WTC11 (cell line): ENCODE measurements around the gene NOL4L. TPM values are rescaled to one million over a fixed set of nuclear protein-coding genes. Genes with fewer than 3 reads are reported as not detected.
A peak's percentile ranks its signal among the peaks of the same experiment; 100 is the strongest.
"Not testable (repeated sequence)": the region's sequence is repeated elsewhere in the genome, so short reads cannot be mapped to it uniquely, and the experiment has no call there.

Experiments used
- ATAC-seq: fragments of 200-7000 bp; cut with Tn5 transposase; 2 replicates; pipeline ENCODE4 v1.10.0; 2021; ENCODE audit warnings: mild to moderate bottlenecking, moderate library complexity
- CTCF ChIA-PET: fragments of 300-600 bp; sonication (Branson Sonifier 250); formaldehyde crosslinking; loops from one replicate; lab custom pipeline; 2021; ENCODE audit warnings: antibody characterized with exemption; lab: Charles Lee
- POLR2A ChIA-PET: fragments of 350-600 bp; sonication (Branson Sonifier 250); formaldehyde crosslinking; loops from one replicate; lab custom pipeline; 2021; ENCODE audit warnings: antibody characterized with exemption; lab: Charles Lee
- DNase-seq: peaks from one replicate; pipeline ENCODE4 v3.0.0; 2021; ENCODE audit warnings: low spot score
- H3K27ac Mint-ChIP-seq: 2 replicates; pipeline ENCODE4 v1.8.0; 2021; ENCODE audit warnings: mixed read lengths
- H3K27me3 Mint-ChIP-seq: 2 replicates; pipeline ENCODE4 v1.8.0; 2021; ENCODE audit warnings: low read depth, mild to moderate bottlenecking, moderate library complexity, mixed read lengths
- H3K36me3 Mint-ChIP-seq: 2 replicates; pipeline ENCODE4 v1.8.0; 2021; ENCODE audit warnings: mixed read lengths
- H3K4me1 Mint-ChIP-seq: 2 replicates; pipeline ENCODE4 v1.8.0; 2022; ENCODE audit warnings: mixed read lengths
- H3K4me3 Mint-ChIP-seq: 2 replicates; pipeline ENCODE4 v1.8.0; 2021; ENCODE audit warnings: mild to moderate bottlenecking, moderate library complexity, mixed read lengths
- H3K9me3 Mint-ChIP-seq: 2 replicates; pipeline ENCODE4 v1.8.0; 2021; ENCODE audit warnings: mixed read lengths
- MYBL2 ChIP-seq: sonication (generic); formaldehyde crosslinking; IDR thresholded peaks from 2 replicates; pipeline ENCODE4 v1.8.1; 2023; ENCODE audit warnings: mild to moderate bottlenecking, moderate library complexity, missing genetic modification reagents
- NR1H2 ChIP-seq: sonication (generic); formaldehyde crosslinking; IDR thresholded peaks from 2 replicates; pipeline ENCODE4 v1.9.0; 2021; ENCODE audit warnings: mild to moderate bottlenecking, moderate library complexity, missing genetic modification reagents
- SOX15 ChIP-seq: fragments of 250-450 bp; sonication (Bioruptor Pico); IDR thresholded peaks from 2 replicates; pipeline ENCODE4 v1.9.0; 2021; ENCODE audit warnings: mild to moderate bottlenecking
- SP1 ChIP-seq: sonication (generic); formaldehyde crosslinking; conservative IDR thresholded peaks from 2 replicates; pipeline ENCODE4 v1.8.1; 2022; ENCODE audit warnings: missing genetic modification reagents
- ZNF396 ChIP-seq: fragments of 250-450 bp; sonication (Bioruptor Pico); IDR thresholded peaks from 2 replicates; pipeline ENCODE4 v1.8.0; 2021; ENCODE audit warnings: mild to moderate bottlenecking, moderate library complexity, borderline replicate concordance
- ZNF671 ChIP-seq: fragments of 250-450 bp; sonication (Bioruptor Pico); IDR thresholded peaks from 2 replicates; pipeline ENCODE4 v1.8.0; 2021; ENCODE audit warnings: mild to moderate bottlenecking
- total RNA-seq: library from RNA; stranded (reverse); gene quantifications from 3 replicates; pipeline ENCODE4 v1.2.3, GENCODE V29; 2021
- TF ChIP-seq, protein P1 (sequence below): sonication (generic); formaldehyde crosslinking; IDR thresholded peaks from 2 replicates; pipeline ENCODE4 v1.8.1; 2023; ENCODE audit warnings: mild to moderate bottlenecking, missing genetic modification reagents, moderate library complexity
- TF ChIP-seq, protein P2 (sequence below): sonication (generic); formaldehyde crosslinking; IDR thresholded peaks from 2 replicates; pipeline ENCODE4 v1.8.1; 2022; ENCODE audit warnings: missing genetic modification reagents, borderline replicate concordance
- TF ChIP-seq, protein P3 (sequence below): sonication (generic); formaldehyde crosslinking; conservative IDR thresholded peaks from 2 replicates; pipeline ENCODE4 v1.8.1; 2022; ENCODE audit warnings: mild to moderate bottlenecking, missing genetic modification reagents
- TF ChIP-seq, protein P4 (sequence below): fragments of 250-450 bp; sonication (Bioruptor Pico); IDR thresholded peaks from 2 replicates; pipeline ENCODE4 v1.8.0; 2021; ENCODE audit warnings: mild to moderate bottlenecking
- TF ChIP-seq, protein P5 (sequence below): sonication (generic); formaldehyde crosslinking; IDR thresholded peaks from 2 replicates; pipeline ENCODE4 v1.8.1; 2022; ENCODE audit warnings: mild to moderate bottlenecking, missing genetic modification reagents, moderate library complexity, borderline replicate concordance
- TF ChIP-seq, protein P6 (sequence below): sonication (generic); formaldehyde crosslinking; conservative IDR thresholded peaks from 2 replicates; pipeline ENCODE4 v1.8.1; 2023; ENCODE audit warnings: mild to moderate bottlenecking, low read depth, missing genetic modification reagents, moderate library complexity

NOL4L gene
- total RNA-seq, 1 experiment from 2014 or later = 29.0 TPM

DNA sequence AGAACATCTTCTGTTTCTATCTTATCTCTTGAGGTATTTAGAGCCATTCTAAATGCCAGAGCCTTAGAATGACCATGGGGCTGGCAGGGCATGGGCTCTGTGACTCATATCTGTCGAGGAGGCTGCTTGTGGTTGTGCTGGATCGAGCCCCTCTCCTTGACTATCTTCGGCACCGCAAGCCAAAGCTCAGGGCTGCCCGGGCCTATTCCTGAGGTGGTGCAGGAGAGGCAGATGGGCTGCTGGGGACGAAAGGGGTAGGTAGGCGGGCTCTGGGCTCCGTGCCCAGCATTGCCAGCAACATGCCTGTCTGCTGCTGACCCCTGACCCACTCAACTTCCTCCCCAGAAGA is 89.9 kb downstream of the NOL4L start:
- peaks cover 13% of the 10 kb centered on the region for H3K4me1 Mint-ChIP-seq
- no peaks in the 10 kb centered on the region for H3K9me3 Mint-ChIP-seq
- CTCF ChIA-PET = no interaction called here
- no peaks in the 10 kb centered on the region for H3K27me3 Mint-ChIP-seq
- H3K4me3 Mint-ChIP-seq = no peak overlapping the region
- no peaks in the 10 kb centered on the region for H3K36me3 Mint-ChIP-seq
- DNase-seq (no peak), ATAC-seq (no peak)
- TF ChIP-seq, protein P1, sequence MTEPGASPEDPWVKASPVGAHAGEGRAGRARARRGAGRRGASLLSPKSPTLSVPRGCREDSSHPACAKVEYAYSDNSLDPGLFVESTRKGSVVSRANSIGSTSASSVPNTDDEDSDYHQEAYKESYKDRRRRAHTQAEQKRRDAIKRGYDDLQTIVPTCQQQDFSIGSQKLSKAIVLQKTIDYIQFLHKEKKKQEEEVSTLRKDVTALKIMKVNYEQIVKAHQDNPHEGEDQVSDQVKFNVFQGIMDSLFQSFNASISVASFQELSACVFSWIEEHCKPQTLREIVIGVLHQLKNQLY (CRISPR knock-in tag) = no peak
- TF ChIP-seq ZNF671 (CRISPR knock-in tag) (no peak), NR1H2 (CRISPR knock-in tag) (no peak), SOX15 (no peak), ZNF396 (CRISPR knock-in tag) (no peak)
- TF ChIP-seq, protein P2, sequence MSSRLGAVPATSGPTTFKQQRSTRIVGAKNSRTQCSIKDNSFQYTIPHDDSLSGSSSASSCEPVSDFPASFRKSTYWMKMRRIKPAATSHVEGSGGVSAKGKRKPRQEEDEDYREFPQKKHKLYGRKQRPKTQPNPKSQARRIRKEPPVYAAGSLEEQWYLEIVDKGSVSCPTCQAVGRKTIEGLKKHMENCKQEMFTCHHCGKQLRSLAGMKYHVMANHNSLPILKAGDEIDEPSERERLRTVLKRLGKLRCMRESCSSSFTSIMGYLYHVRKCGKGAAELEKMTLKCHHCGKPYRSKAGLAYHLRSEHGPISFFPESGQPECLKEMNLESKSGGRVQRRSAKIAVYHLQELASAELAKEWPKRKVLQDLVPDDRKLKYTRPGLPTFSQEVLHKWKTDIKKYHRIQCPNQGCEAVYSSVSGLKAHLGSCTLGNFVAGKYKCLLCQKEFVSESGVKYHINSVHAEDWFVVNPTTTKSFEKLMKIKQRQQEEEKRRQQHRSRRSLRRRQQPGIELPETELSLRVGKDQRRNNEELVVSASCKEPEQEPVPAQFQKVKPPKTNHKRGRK = no peak
- TF ChIP-seq, protein P3, sequence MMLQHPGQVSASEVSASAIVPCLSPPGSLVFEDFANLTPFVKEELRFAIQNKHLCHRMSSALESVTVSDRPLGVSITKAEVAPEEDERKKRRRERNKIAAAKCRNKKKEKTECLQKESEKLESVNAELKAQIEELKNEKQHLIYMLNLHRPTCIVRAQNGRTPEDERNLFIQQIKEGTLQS (CRISPR knock-in tag) = no peak
- POLR2A ChIA-PET = interaction anchor here (0.7 kb wide), 1 partner anchor 268 kb away, joined by 3 read pairs; no protein-coding TSS in a partner anchor
- peak overlapping the region; percentile 80 for H3K27ac Mint-ChIP-seq

DNA sequence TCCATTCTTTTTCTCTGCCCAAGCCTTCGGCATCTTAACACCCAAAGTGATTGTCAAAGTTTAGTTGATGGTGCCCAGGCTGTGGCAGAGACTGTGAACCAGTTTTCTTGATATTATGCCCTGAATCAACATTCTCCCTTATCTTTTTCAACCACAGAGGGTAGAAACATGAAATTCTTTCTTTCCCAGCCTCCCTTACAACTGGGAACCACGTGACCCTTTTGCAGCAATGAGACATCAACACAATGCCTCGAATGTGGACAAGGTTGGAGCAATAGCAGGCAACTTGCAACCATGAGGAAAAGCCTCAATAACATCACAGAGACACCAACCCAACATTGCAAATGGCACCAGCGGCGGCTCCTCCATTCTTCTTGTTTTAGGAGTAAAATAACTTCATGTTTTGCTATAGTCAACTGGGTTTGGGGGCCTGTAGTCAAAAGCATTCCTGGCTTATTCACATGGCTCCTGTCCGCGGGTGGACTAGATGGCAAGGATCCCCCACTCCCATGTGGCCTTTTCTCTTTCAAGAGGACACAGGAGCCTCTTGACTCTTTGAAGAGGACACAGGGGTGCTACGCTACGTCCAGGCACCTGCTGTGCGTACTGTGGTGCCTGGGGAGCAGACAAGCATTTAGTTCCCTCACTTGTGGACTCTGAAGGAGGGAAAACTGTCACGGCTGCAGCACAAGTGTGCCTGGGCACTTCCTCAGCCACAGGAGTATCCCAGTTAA is 90.5 kb downstream of the NOL4L start:
- ChIA-PET POLR2A (interaction anchor here (0.7 kb wide), 1 partner anchor 269 kb away, joined by 3 read pairs; no protein-coding TSS in a partner anchor), CTCF (interaction anchor here (0.6 kb wide), 1 partner anchor 36 kb away, joined by 4 read pairs; no protein-coding TSS in a partner anchor)
- ATAC-seq (no peak), DNase-seq (no peak)
- Mint-ChIP-seq H3K27me3 (no peaks in the 10 kb centered on the region), H3K9me3 (no peaks in the 10 kb centered on the region), H3K4me1 (peaks cover 13% of the 10 kb centered on the region), H3K4me3 (no peak overlapping the region), H3K36me3 (no peaks in the 10 kb centered on the region), H3K27ac (no peak overlapping the region)
- no peak for TF ChIP-seq SP1 (CRISPR knock-in tag)

DNA sequence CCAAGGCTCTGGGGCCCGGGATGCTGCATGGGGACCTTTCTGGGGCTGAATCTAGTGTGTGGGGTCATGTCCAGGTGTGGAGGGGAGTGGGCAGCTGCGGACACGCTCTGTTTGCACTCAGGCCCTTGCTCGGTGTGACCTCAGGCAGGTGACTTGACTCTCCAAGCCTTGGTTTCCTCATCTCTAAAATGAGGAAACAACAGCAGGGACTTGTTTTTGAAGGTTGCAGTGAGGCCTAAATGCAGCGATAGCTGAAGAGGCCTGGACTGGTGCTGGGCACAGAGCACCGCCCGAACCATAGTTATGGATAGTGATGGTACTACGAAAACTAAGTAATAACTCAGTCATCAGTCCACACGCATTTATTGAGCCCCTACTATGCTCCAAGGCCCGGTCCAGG is 91.8 kb downstream of the NOL4L start:
- Mint-ChIP-seq H3K4me3 (no peak overlapping the region), H3K36me3 (no peaks in the 10 kb centered on the region), H3K4me1 (peaks cover 12% of the 10 kb centered on the region), H3K9me3 (peaks cover 6% of the 10 kb centered on the region), H3K27me3 (peaks cover 5% of the 10 kb centered on the region; the same call in 1 of the 2 replicates), H3K27ac (no peak overlapping the region)
- POLR2A ChIA-PET = no interaction called here
- no peak for DNase-seq
- CTCF ChIA-PET = no interaction called here
- TF ChIP-seq, protein P4, sequence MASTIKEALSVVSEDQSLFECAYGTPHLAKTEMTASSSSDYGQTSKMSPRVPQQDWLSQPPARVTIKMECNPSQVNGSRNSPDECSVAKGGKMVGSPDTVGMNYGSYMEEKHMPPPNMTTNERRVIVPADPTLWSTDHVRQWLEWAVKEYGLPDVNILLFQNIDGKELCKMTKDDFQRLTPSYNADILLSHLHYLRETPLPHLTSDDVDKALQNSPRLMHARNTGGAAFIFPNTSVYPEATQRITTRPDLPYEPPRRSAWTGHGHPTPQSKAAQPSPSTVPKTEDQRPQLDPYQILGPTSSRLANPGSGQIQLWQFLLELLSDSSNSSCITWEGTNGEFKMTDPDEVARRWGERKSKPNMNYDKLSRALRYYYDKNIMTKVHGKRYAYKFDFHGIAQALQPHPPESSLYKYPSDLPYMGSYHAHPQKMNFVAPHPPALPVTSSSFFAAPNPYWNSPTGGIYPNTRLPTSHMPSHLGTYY (CRISPR knock-in tag) = no peak
- TF ChIP-seq, protein P3 (CRISPR knock-in tag) = no peak
- TF ChIP-seq, protein P5, sequence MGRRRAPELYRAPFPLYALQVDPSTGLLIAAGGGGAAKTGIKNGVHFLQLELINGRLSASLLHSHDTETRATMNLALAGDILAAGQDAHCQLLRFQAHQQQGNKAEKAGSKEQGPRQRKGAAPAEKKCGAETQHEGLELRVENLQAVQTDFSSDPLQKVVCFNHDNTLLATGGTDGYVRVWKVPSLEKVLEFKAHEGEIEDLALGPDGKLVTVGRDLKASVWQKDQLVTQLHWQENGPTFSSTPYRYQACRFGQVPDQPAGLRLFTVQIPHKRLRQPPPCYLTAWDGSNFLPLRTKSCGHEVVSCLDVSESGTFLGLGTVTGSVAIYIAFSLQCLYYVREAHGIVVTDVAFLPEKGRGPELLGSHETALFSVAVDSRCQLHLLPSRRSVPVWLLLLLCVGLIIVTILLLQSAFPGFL (CRISPR knock-in tag) = no peak
- no peak for TF ChIP-seq MYBL2 (CRISPR knock-in tag)
- TF ChIP-seq, protein P6, sequence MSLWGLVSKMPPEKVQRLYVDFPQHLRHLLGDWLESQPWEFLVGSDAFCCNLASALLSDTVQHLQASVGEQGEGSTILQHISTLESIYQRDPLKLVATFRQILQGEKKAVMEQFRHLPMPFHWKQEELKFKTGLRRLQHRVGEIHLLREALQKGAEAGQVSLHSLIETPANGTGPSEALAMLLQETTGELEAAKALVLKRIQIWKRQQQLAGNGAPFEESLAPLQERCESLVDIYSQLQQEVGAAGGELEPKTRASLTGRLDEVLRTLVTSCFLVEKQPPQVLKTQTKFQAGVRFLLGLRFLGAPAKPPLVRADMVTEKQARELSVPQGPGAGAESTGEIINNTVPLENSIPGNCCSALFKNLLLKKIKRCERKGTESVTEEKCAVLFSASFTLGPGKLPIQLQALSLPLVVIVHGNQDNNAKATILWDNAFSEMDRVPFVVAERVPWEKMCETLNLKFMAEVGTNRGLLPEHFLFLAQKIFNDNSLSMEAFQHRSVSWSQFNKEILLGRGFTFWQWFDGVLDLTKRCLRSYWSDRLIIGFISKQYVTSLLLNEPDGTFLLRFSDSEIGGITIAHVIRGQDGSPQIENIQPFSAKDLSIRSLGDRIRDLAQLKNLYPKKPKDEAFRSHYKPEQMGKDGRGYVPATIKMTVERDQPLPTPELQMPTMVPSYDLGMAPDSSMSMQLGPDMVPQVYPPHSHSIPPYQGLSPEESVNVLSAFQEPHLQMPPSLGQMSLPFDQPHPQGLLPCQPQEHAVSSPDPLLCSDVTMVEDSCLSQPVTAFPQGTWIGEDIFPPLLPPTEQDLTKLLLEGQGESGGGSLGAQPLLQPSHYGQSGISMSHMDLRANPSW (CRISPR knock-in tag) = no peak
- no peak for ATAC-seq

DNA sequence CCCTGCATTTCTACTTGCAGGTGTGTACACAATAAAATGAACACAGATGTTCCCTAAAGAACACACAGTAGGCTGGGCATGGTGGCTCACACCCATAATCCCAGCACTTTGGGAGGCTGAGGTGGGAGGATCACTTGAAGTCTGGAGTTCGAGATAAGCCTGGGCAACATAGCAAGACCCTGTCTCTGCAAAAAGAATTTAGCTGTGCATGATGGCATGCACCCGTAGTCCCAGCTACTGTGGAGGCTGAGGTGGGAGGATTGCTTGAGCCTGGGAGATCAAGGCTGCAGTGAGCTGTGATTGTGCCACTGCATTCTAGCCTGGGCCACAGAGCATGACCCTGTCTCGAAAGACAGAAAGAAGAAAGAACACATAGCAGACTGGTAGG is 93.4 kb downstream of the NOL4L start:
- POLR2A ChIA-PET, ATAC-seq, H3K4me1 Mint-ChIP-seq: not testable (repeated sequence)

More for the DNA sequence above, 93.4 kb downstream of the NOL4L start:
- DNase-seq, H3K4me3 Mint-ChIP-seq, H3K36me3 Mint-ChIP-seq, H3K27ac Mint-ChIP-seq, H3K9me3 Mint-ChIP-seq, CTCF ChIA-PET: not testable (repeated sequence)
- peaks cover 10% of the 10 kb centered on the region for H3K27me3 Mint-ChIP-seq
